Measurements from ENCODE around the gene NAA16.

GRCh38 chr13:41387576-41387975 is 76.5 kb downstream of the NAA16 start:
- TF ChIP-seq CTCF (IDR thresholded peaks at IDR 0.05) (no peak), POLR2A (IDR thresholded peaks at IDR 0.05) (no peak)
